Upper lobe of right lung (tissue), 1 donor: ENCODE measurements around the gene GRIP1. TPM values are rescaled to one million over a fixed set of nuclear protein-coding genes. Genes with fewer than 3 reads are reported as not detected.

Source experiments
- ATAC-seq: fragments of 200-7000 bp; cut with Tn5 transposase; one replicate; pipeline ENCODE4 v1.9.1; 2020; ENCODE audit warnings: mild to moderate bottlenecking, moderate library complexity
- DNase-seq: peaks from one replicate; pipeline ENCODE4 v3.0.0-alpha.2; 2020
- H3K27ac ChIP-seq: fragments of 200-600 bp; one replicate; pipeline ENCODE4 v1.8.0; 2022
- H3K27me3 ChIP-seq: fragments of 200-600 bp; one replicate; pipeline ENCODE4 v1.8.0; 2022; ENCODE audit warnings: mild to moderate bottlenecking
- H3K36me3 ChIP-seq: fragments of 200-600 bp; one replicate; pipeline ENCODE4 v1.8.0; 2022
- H3K4me1 ChIP-seq: fragments of 200-600 bp; one replicate; pipeline ENCODE4 v1.8.0; 2022
- H3K4me3 ChIP-seq: fragments of 200-600 bp; one replicate; pipeline ENCODE4 v1.8.0; 2022; ENCODE audit warnings: mild to moderate bottlenecking
- H3K9me3 ChIP-seq: fragments of 200-600 bp; one replicate; pipeline ENCODE4 v1.8.0; 2022
- intact Hi-C: fragments of 100-400 bp; cut with DNase I; formaldehyde crosslinking; loops from one replicate; pipeline ENCODE4 v1.11.0; 2022
- total RNA-seq: library from RNA; stranded (reverse); fragmentation: NEBNext Ultra II Directional; extraction: Animal tissue kit (Norgen Biotek cat#: 25700); gene quantifications from one replicate; pipeline ENCODE4 v1.2.1, GENCODE V29; 2021
- TF ChIP-seq, protein P1 (sequence below): fragments of 200-600 bp; IDR thresholded peaks from one replicate; pipeline ENCODE4 v1.8.0; 2022; ENCODE audit warnings: antibody characterized with exemption
- donor health status: DM: no; HTN: yes; CAD: no; lungs with severe emphysema.

The GRIP1 gene
- total RNA-seq, 1 donor from 2014 or later, result 5.2 TPM

GRCh38 chr12:66453844-66454243, 225.0 kb downstream of the GRIP1 start:
- DNase-seq (no peak), ATAC-seq (peak; percentile 29)
- H3K27ac ChIP-seq, result no peak overlapping the region
- no peaks in the 10 kb centered on the region for H3K27me3 ChIP-seq
- TF ChIP-seq, protein P1, sequence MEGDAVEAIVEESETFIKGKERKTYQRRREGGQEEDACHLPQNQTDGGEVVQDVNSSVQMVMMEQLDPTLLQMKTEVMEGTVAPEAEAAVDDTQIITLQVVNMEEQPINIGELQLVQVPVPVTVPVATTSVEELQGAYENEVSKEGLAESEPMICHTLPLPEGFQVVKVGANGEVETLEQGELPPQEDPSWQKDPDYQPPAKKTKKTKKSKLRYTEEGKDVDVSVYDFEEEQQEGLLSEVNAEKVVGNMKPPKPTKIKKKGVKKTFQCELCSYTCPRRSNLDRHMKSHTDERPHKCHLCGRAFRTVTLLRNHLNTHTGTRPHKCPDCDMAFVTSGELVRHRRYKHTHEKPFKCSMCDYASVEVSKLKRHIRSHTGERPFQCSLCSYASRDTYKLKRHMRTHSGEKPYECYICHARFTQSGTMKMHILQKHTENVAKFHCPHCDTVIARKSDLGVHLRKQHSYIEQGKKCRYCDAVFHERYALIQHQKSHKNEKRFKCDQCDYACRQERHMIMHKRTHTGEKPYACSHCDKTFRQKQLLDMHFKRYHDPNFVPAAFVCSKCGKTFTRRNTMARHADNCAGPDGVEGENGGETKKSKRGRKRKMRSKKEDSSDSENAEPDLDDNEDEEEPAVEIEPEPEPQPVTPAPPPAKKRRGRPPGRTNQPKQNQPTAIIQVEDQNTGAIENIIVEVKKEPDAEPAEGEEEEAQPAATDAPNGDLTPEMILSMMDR, result no peak
- H3K4me3 ChIP-seq, result no peak overlapping the region
- no peaks in the 10 kb centered on the region for H3K9me3 ChIP-seq
- intact Hi-C loops, result no loop called here
- H3K4me1 ChIP-seq, result no peaks in the 10 kb centered on the region
- H3K36me3 ChIP-seq, result no peaks in the 10 kb centered on the region

GRCh38 chr12:66453120-66453519, 225.8 kb downstream of the GRIP1 start:
- Histone ChIP-seq H3K27ac (no peak overlapping the region), H3K4me1 (no peaks in the 10 kb centered on the region), H3K4me3 (no peak overlapping the region), H3K36me3 (no peaks in the 10 kb centered on the region), H3K27me3 (no peaks in the 10 kb centered on the region), H3K9me3 (no peaks in the 10 kb centered on the region)
- ATAC-seq (no peak), DNase-seq (no peak)
- TF ChIP-seq, protein P1, result no peak
- intact Hi-C loops, result no loop called here

DNA sequence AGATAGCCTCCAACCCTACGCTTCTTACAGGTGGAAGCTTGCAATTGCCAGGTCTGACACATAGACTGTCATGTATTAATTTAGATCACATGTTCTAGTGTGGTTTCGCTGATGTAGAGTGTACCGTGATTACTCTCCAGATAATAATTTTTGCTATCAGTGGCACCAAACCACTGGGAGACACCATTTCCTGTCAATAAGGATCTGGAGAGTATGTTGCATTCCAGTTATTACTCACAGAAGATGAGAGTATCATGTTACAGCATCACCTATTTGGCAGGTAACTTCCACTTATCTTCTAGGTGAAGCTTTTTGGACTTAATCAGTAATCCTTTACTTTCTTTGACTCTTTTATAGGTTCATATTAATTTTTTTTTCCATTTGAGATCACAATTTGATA, 229.3 kb downstream of the GRIP1 start:
- Histone ChIP-seq H3K4me3 (no peak overlapping the region), H3K36me3 (no peaks in the 10 kb centered on the region), H3K27me3 (no peaks in the 10 kb centered on the region), H3K4me1 (no peaks in the 10 kb centered on the region), H3K9me3 (no peaks in the 10 kb centered on the region), H3K27ac (no peak overlapping the region)
- TF ChIP-seq, protein P1, result no peak
- ATAC-seq, result no peak
- intact Hi-C loops, result no loop called here
- no peak for DNase-seq

DNA sequence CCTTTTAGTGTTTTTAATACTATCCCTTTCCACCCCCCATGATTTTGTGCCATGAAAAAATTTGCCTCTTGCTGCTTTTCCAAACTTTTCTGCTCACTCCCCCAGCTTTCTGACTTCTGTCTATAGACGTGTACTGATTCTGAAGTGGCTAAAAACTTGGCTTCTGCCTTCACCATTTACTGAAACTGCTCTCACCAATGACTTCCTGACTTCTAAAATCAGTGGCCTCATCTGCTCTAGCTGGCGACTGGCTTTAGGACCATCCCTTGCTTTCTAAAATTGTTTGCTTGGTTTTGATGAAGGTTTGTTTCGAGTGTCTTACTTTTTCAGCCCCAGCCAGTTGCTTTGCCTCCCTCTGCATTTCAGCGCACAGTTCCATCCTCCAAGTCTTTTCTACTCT, 231.2 kb downstream of the GRIP1 start:
- intact Hi-C loops, result no loop called here

GRCh38 chr12:66446276-66446675, 232.6 kb downstream of the GRIP1 start:
- H3K27me3 ChIP-seq, result no peaks in the 10 kb centered on the region
- no peaks in the 10 kb centered on the region for H3K9me3 ChIP-seq
- no peak overlapping the region for H3K27ac ChIP-seq
- H3K4me1 ChIP-seq, result no peaks in the 10 kb centered on the region
- no peak overlapping the region for H3K4me3 ChIP-seq
- ATAC-seq (no peak), DNase-seq (no peak)
- no peaks in the 10 kb centered on the region for H3K36me3 ChIP-seq
- intact Hi-C loops, result no loop called here
- TF ChIP-seq, protein P1, result no peak

More for the DNA sequence above, 231.2 kb downstream of the GRIP1 start:
- DNase-seq, result no peak
- no peak overlapping the region for H3K4me3 ChIP-seq
- H3K9me3 ChIP-seq, result no peaks in the 10 kb centered on the region
- H3K27me3 ChIP-seq, result no peaks in the 10 kb centered on the region
- no peaks in the 10 kb centered on the region for H3K36me3 ChIP-seq
- ATAC-seq, result no peak
- TF ChIP-seq, protein P1, result no peak
- no peak overlapping the region for H3K27ac ChIP-seq
- H3K4me1 ChIP-seq, result no peaks in the 10 kb centered on the region

GRCh38 chr12:66441905-66442559, 236.8 kb downstream of the GRIP1 start:
- ATAC-seq (no peak), DNase-seq (no peak)
- H3K4me3 ChIP-seq, result no peak overlapping the region
- H3K4me1 ChIP-seq, result no peaks in the 10 kb centered on the region
- H3K9me3 ChIP-seq, result no peaks in the 10 kb centered on the region
- no peaks in the 10 kb centered on the region for H3K27me3 ChIP-seq
- intact Hi-C loops, result no loop called here
- H3K27ac ChIP-seq, result no peak overlapping the region
- TF ChIP-seq, protein P1, result no peak
- no peaks in the 10 kb centered on the region for H3K36me3 ChIP-seq
